ENCODE data around the gene PNISR.

Gene PNISR

GRCh38 chr6:99393698-99394531 lies 31.2 kb downstream of the PNISR start, which contains the start of gene COQ3:
Gene COQ3, minus strand, starts transcription at chr6:99394195. Its CDS starts 16 bp downstream, at chr6:99394179.
- Histone ChIP-seq H3K4me3 (peak within 1 kb of the TSS; percentile 60 to 80 (median 74)), H3K9ac (peak within 1 kb of the TSS; percentile 80 to 89 (median 85)), H3K9me3 (replicated peaks in 1 of 11) (no peaks in the 10 kb centered on the region), H3K27me3 (no peaks in the 10 kb centered on the region), H3K36me3 (peaks cover 15 to 35% (median 23%) of the 10 kb centered on the region in 11 experiments; a peak in 21 of 22 replicates), H4K20me1 (peaks cover 0 to 5% (median 0%) of the 10 kb centered on the region in 11 experiments; a peak in 1 of 22 replicates), H3K27ac (peak within 1 kb of the TSS; percentile 51 to 89 (median 80); a peak in 21 of 22 replicates), H3K4me1 (peaks cover 0 to 10% (median 5%) of the 10 kb centered on the region in 10 experiments; a peak in 11 of 20 replicates), H3K4me2 (peak within 1 kb of the TSS; percentile 58 to 87 (median 78))
- no peak for TF ChIP-seq Cebpa-rat (IDR thresholded peaks at IDR 0.05)

GRCh38 chr6:99393366-99393697 lies 31.8 kb downstream of the PNISR start:
- peaks cover 0 to 5% (median 0%) of the 10 kb centered on the region in 11 experiments; a peak in 1 of 22 replicates for H4K20me1 ChIP-seq
- peaks cover 13 to 29% (median 19%) of the 10 kb centered on the region in 11 experiments; a peak in 20 of 22 replicates for H3K36me3 ChIP-seq
- H3K27me3 ChIP-seq: no peaks in the 10 kb centered on the region
- peak overlapping the region; percentile 60 to 80 (median 74) for H3K4me3 ChIP-seq
- peaks cover 0 to 10% (median 5%) of the 10 kb centered on the region in 10 experiments; a peak in 11 of 20 replicates for H3K4me1 ChIP-seq
- no peaks in the 10 kb centered on the region for H3K9me3 ChIP-seq (replicated peaks in 1 of 11)
- peak overlapping the region; percentile 80 to 89 (median 85) for H3K9ac ChIP-seq
- H3K4me2 ChIP-seq: peak overlapping the region; percentile 58 to 87 (median 78)
- TF ChIP-seq Cebpa-rat (IDR thresholded peaks at IDR 0.05): no peak
- H3K27ac ChIP-seq: peak overlapping the region; percentile 51 to 89 (median 80); a peak in 18 of 22 replicates

GRCh38 chr6:99390896-99391295 lies 34.2 kb downstream of the PNISR start:
- TF ChIP-seq Cebpa-rat (IDR thresholded peaks at IDR 0.05): no peak
- Histone ChIP-seq H3K36me3 (peaks cover 0 to 5% (median 0%) of the 10 kb centered on the region in 11 experiments; a peak in 4 of 22 replicates), H3K9me3 (replicated peaks in 1 of 11) (no peaks in the 10 kb centered on the region), H3K9ac (no peak overlapping the region), H3K4me2 (no peak overlapping the region), H3K27me3 (no peaks in the 10 kb centered on the region), H3K4me1 (peaks cover 0 to 10% (median 5%) of the 10 kb centered on the region in 10 experiments; a peak in 11 of 20 replicates), H3K27ac (no peak overlapping the region), H3K4me3 (no peak overlapping the region), H4K20me1 (no peaks in the 10 kb centered on the region)

DNA sequence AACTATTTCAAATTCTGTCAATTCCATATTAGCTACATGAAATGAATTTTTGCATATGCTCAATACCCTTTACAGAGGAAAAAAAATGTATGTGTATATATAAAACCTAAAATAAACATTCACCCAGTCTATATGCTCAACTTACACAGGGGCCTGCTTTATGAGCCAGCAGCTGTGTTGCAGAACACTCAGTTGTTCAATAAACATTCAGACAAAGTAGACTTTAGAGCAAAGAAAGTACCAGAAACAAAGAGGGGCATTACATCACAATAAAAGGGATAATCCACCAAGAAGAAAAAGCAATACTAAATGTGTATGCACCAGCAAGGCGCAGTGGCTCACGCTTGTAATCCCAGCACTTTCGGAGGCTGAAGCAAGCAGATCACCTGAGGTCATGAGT lies 40.6 kb downstream of the PNISR start:
- Histone ChIP-seq H4K20me1 (no peaks in the 10 kb centered on the region), H3K27ac (no peak overlapping the region), H3K9ac (no peak overlapping the region), H3K9me3 (replicated peaks in 1 of 11) (no peaks in the 10 kb centered on the region), H3K4me3 (no peak overlapping the region), H3K4me1 (no peaks in the 10 kb centered on the region), H3K27me3 (no peaks in the 10 kb centered on the region), H3K4me2 (no peak overlapping the region), H3K36me3 (no peaks in the 10 kb centered on the region)
- TF ChIP-seq Cebpa-rat (IDR thresholded peaks at IDR 0.05): no peak

GRCh38 chr6:99378636-99379035 lies 46.5 kb downstream of the PNISR start:
- Histone ChIP-seq H4K20me1 (no peaks in the 10 kb centered on the region), H3K36me3 (no peaks in the 10 kb centered on the region), H3K4me1 (peaks cover 0 to 6% (median 2%) of the 10 kb centered on the region in 10 experiments; a peak in 7 of 20 replicates), H3K4me2 (peak overlapping the region in 3 of 11 experiments; percentile 36 to 76 (median 68); a peak in 6 of 22 replicates), H3K27ac (no peak overlapping the region), H3K9me3 (replicated peaks in 1 of 11) (no peaks in the 10 kb centered on the region), H3K9ac (no peak overlapping the region), H3K27me3 (no peaks in the 10 kb centered on the region), H3K4me3 (no peak overlapping the region)
- no peak for TF ChIP-seq Cebpa-rat (IDR thresholded peaks at IDR 0.05)

GRCh38 chr6:99369533-99369932 lies 55.6 kb downstream of the PNISR start:
- no peaks in the 10 kb centered on the region for H3K4me1 ChIP-seq
- no peak overlapping the region for H3K9ac ChIP-seq
- no peaks in the 10 kb centered on the region for H3K36me3 ChIP-seq
- no peaks in the 10 kb centered on the region for H3K9me3 ChIP-seq (replicated peaks in 1 of 11)
- H3K27me3 ChIP-seq: no peaks in the 10 kb centered on the region
- no peak overlapping the region for H3K4me3 ChIP-seq
- no peak overlapping the region for H3K4me2 ChIP-seq
- no peak for TF ChIP-seq Cebpa-rat (IDR thresholded peaks at IDR 0.05)
- H4K20me1 ChIP-seq: no peaks in the 10 kb centered on the region
- no peak overlapping the region for H3K27ac ChIP-seq

- Histone ChIP-seq H3K36me3 (no peaks in the 10 kb centered on the region), H3K9me3 (replicated peaks in 1 of 11) (no peaks in the 10 kb centered on the region), H3K4me3 (no peak overlapping the region), H3K4me2 (no peak overlapping the region), H3K9ac (no peak overlapping the region), H3K4me1 (no peaks in the 10 kb centered on the region), H4K20me1 (no peaks in the 10 kb centered on the region), H3K27ac (no peak overlapping the region), H3K27me3 (no peaks in the 10 kb centered on the region)
- TF ChIP-seq Cebpa-rat (IDR thresholded peaks at IDR 0.05): no peak
These were observed 58.3 kb downstream of the PNISR start for GRCh38 chr6:99366852-99367251.

GRCh38 chr6:99364026-99364425 lies 61.1 kb downstream of the PNISR start:
- Histone ChIP-seq H3K4me2 (no peak overlapping the region), H3K9me3 (replicated peaks in 1 of 11) (no peaks in the 10 kb centered on the region), H3K9ac (no peak overlapping the region), H3K27me3 (no peaks in the 10 kb centered on the region), H3K4me3 (no peak overlapping the region), H3K36me3 (no peaks in the 10 kb centered on the region), H3K4me1 (no peaks in the 10 kb centered on the region), H3K27ac (no peak overlapping the region), H4K20me1 (no peaks in the 10 kb centered on the region)
- TF ChIP-seq Cebpa-rat (IDR thresholded peaks at IDR 0.05): no peak

GRCh38 chr6:99362678-99363268 lies 62.3 kb downstream of the PNISR start:
- Histone ChIP-seq H3K9me3 (replicated peaks in 1 of 11) (no peaks in the 10 kb centered on the region), H4K20me1 (no peaks in the 10 kb centered on the region), H3K9ac (no peak overlapping the region), H3K27me3 (no peaks in the 10 kb centered on the region), H3K27ac (no peak overlapping the region), H3K36me3 (no peaks in the 10 kb centered on the region), H3K4me3 (no peak overlapping the region), H3K4me2 (no peak overlapping the region), H3K4me1 (no peaks in the 10 kb centered on the region)
- TF ChIP-seq Cebpa-rat (IDR thresholded peaks at IDR 0.05): no peak

All from BLaER1 treated with 17β-estradiol and CSF1 and Interleukin-3, amounts not matched to agents 10 nM and 100 nM (cell line).